ENCODE data around the gene CCR5. TPM values are rescaled to one million over a fixed set of nuclear protein-coding genes. Genes with fewer than 3 reads are reported as not detected.
A peak's percentile ranks its signal among the peaks of the same experiment; 100 is the strongest.
"Not testable (repeated sequence)": the region's sequence is repeated elsewhere in the genome, so short reads cannot be mapped to it uniquely, and the experiment has no call there.

CCR5 gene
- total RNA-seq, 1 donor from 2014 or later: 0.55 TPM

GRCh38 chr3:46383211-46383950, 12.6 kb downstream of the CCR5 start:
- ChIA-PET POLR2A (interaction anchor here (1.0 to 1.1 kb wide), 2 partner anchors 9 to 83 kb away, joined by 3 to 6 read pairs; no protein-coding TSS in a partner anchor), CTCF (interaction anchor here (0.8 to 2.3 kb wide), 8 partner anchors 9 to 694 kb away, joined by 3 to 24 read pairs (median 4); partner anchors contain the start of genes CCR5, CCR5AS, CCRL2 and SACM1L)
- H3K4me1 Mint-ChIP-seq: peaks cover 59% of the 10 kb centered on the region
- H3K9me3 Mint-ChIP-seq: no peaks in the 10 kb centered on the region
- ATAC-seq (ENCODE audit: low read depth) (peak; percentile 85), DNase-seq (no peak)
- intact Hi-C loops (cut with micrococcal nuclease): loop anchor here (1.0 to 5.0 kb wide), 4 partner anchors 11 to 174 kb away; partner anchors contain the start of genes CCR5AS and CCRL2
- peak overlapping the region; percentile 69 for H3K4me3 Mint-ChIP-seq
- TF ChIP-seq, protein P1, sequence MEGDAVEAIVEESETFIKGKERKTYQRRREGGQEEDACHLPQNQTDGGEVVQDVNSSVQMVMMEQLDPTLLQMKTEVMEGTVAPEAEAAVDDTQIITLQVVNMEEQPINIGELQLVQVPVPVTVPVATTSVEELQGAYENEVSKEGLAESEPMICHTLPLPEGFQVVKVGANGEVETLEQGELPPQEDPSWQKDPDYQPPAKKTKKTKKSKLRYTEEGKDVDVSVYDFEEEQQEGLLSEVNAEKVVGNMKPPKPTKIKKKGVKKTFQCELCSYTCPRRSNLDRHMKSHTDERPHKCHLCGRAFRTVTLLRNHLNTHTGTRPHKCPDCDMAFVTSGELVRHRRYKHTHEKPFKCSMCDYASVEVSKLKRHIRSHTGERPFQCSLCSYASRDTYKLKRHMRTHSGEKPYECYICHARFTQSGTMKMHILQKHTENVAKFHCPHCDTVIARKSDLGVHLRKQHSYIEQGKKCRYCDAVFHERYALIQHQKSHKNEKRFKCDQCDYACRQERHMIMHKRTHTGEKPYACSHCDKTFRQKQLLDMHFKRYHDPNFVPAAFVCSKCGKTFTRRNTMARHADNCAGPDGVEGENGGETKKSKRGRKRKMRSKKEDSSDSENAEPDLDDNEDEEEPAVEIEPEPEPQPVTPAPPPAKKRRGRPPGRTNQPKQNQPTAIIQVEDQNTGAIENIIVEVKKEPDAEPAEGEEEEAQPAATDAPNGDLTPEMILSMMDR (IDR thresholded peaks at IDR 0.05): no peak
- no peaks in the 10 kb centered on the region for H3K36me3 Mint-ChIP-seq (ENCODE audit: low read depth)
- H3K27me3 Mint-ChIP-seq: no peaks in the 10 kb centered on the region
- H3K27ac Mint-ChIP-seq: peak overlapping the region; percentile 92

DNA sequence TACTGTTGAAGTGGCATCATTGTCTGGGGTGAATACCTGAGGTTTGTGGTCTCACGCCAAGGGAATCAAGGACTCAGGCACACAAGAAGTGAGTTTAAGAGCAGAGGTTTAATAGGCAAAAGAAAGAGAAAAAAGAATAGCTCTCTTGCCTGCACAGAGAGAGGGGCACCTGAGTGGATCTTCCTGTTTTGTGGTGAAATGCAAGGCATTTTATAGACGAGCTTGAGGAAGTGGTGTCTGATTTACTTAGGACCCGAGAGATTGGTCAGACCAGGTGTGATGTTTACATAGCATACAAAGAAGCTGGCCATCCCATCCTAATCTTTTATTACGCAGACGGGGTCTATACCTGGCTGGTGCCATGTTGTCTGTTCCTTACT, 13.2 kb downstream of the CCR5 start:
- Mint-ChIP-seq H3K9me3 (no peaks in the 10 kb centered on the region), H3K27ac (peak overlapping the region; percentile 92), H3K27me3 (no peaks in the 10 kb centered on the region), H3K4me1 (peaks cover 56% of the 10 kb centered on the region), H3K4me3 (peak overlapping the region; percentile 69), H3K36me3 (ENCODE audit: low read depth) (no peaks in the 10 kb centered on the region)
- TF ChIP-seq, protein P1 (IDR thresholded peaks at IDR 0.05): no peak
- ATAC-seq (ENCODE audit: low read depth) (peak; percentile 43), DNase-seq (no peak)
- POLR2A ChIA-PET: interaction anchor here (1.0 to 1.1 kb wide), 2 partner anchors 9 to 83 kb away, joined by 3 to 6 read pairs; no protein-coding TSS in a partner anchor
- CTCF ChIA-PET: interaction anchor here (0.6 to 2.3 kb wide), 9 partner anchors 9 to 695 kb away, joined by 3 to 24 read pairs (median 3); partner anchors contain the start of genes CCR5, CCR5AS, CCRL2 and SACM1L
- intact Hi-C loops (cut with micrococcal nuclease): loop anchor here (1.0 to 5.0 kb wide), 4 partner anchors 12 to 173 kb away; partner anchors contain the start of genes CCR5AS and CCRL2

DNA sequence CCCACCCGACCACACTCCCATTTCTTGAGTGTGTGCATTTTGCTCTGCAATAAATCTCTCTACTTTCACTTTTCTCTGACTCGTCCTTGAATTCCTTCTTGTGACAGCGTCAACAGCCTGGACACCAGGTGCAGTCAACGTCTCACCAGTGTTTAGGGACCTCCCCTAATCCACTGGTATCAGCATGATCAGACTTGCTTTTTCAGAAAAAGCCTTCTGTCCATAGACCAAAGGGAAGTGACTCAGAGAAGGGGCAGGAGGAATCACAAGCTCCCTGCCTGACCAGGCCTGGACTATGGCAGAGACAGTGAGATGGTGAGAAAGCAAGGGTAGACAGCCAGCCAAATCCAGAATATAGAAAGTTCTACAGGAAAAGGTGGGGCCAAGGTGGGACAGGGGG, 15.5 kb downstream of the CCR5 start:
- intact Hi-C loops (cut with micrococcal nuclease): no loop called here
- no peaks in the 10 kb centered on the region for H3K36me3 Mint-ChIP-seq (ENCODE audit: low read depth)
- no peaks in the 10 kb centered on the region for H3K9me3 Mint-ChIP-seq
- ChIA-PET POLR2A (no interaction called here), CTCF (no interaction called here)
- no peaks in the 10 kb centered on the region for H3K27me3 Mint-ChIP-seq
- H3K4me3 Mint-ChIP-seq: no peak overlapping the region
- no peak overlapping the region for H3K27ac Mint-ChIP-seq
- TF ChIP-seq, protein P1 (IDR thresholded peaks at IDR 0.05): no peak
- peaks cover 38% of the 10 kb centered on the region for H3K4me1 Mint-ChIP-seq
- DNase-seq (no peak), ATAC-seq (ENCODE audit: low read depth) (no peak)

- H3K27ac Mint-ChIP-seq; CTCF ChIA-PET; POLR2A ChIA-PET; intact Hi-C loops (cut with micrococcal nuclease); H3K27me3 Mint-ChIP-seq; ATAC-seq (ENCODE audit: low read depth); H3K9me3 Mint-ChIP-seq; DNase-seq; H3K36me3 Mint-ChIP-seq (ENCODE audit: low read depth); H3K4me3 Mint-ChIP-seq: not testable (repeated sequence)
- H3K4me1 Mint-ChIP-seq: peaks cover 21% of the 10 kb centered on the region
Measured at GRCh38 chr3:46388847-46389246, 18.1 kb downstream of the CCR5 start.

GRCh38 chr3:46389306-46389705, 18.6 kb downstream of the CCR5 start:
- no peaks in the 10 kb centered on the region for H3K27me3 Mint-ChIP-seq
- ATAC-seq (ENCODE audit: low read depth) (no peak), DNase-seq (no peak)
- CTCF ChIA-PET: no interaction called here
- H3K9me3 Mint-ChIP-seq: no peaks in the 10 kb centered on the region
- no peak overlapping the region for H3K4me3 Mint-ChIP-seq
- TF ChIP-seq, protein P1 (IDR thresholded peaks at IDR 0.05): no peak
- no peak overlapping the region for H3K27ac Mint-ChIP-seq
- POLR2A ChIA-PET: no interaction called here
- H3K36me3 Mint-ChIP-seq (ENCODE audit: low read depth): no peaks in the 10 kb centered on the region
- intact Hi-C loops (cut with micrococcal nuclease): no loop called here
- peaks cover 16% of the 10 kb centered on the region for H3K4me1 Mint-ChIP-seq

- DNase-seq; CTCF ChIA-PET; H3K27ac Mint-ChIP-seq; H3K9me3 Mint-ChIP-seq; H3K4me3 Mint-ChIP-seq; POLR2A ChIA-PET; intact Hi-C loops (cut with micrococcal nuclease); ATAC-seq (ENCODE audit: low read depth); H3K36me3 Mint-ChIP-seq (ENCODE audit: low read depth); H3K27me3 Mint-ChIP-seq: not testable (repeated sequence)
- H3K4me1 Mint-ChIP-seq: peaks cover 11% of the 10 kb centered on the region
Measured at GRCh38 chr3:46391526-46391925, 20.8 kb downstream of the CCR5 start.
